NCI-H1417 (cell line): Measurements from ENCODE around the gene NCKAP1.
"Not testable (repeated sequence)": the region's sequence is repeated elsewhere in the genome, so short reads cannot be mapped to it uniquely, and the experiment has no call there.

Experiments
- DNase-seq, 3 experiments: peaks; one replicate each; lab custom pipeline; 2025; lab: John Stamatoyannopoulos, UW

The NCKAP1 gene

DNA sequence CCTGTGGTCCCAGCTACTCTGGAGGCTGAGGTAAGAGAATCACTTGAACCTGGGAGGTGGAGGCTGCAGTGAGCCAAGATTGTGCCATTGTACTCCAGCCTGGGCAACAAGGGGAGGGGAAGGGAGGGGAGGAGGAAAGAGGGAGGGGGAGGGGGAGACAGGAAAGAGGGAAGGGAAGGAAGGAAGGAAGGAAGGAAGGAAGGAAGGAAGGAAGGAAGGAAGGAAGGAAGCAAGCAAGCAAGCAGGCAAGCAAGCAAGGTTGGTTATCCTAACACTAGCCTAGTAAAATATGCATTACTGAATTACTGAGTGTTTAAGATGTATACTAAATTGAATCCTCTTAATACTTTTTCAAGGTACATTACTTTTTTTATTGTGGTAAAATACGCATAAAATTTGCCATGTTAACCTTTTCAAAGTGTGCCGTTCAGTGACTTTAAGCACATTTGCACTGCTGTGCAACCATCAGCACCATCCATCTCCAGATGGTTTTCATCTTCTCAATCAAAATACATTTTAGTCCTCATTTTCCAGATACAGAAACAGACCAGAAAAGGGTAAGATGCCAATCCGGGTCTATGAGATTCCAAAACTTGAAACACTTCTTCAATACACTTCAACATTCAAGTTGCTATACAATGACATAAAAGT lies 28.9 kb downstream of the NCKAP1 start:
- DNase-seq, result no peak

- peak in 1 of 3 experiments; percentile 73 for DNase-seq
Measured at GRCh38 chr2:183001948-183002347, 36.3 kb downstream of the NCKAP1 start.

DNA sequence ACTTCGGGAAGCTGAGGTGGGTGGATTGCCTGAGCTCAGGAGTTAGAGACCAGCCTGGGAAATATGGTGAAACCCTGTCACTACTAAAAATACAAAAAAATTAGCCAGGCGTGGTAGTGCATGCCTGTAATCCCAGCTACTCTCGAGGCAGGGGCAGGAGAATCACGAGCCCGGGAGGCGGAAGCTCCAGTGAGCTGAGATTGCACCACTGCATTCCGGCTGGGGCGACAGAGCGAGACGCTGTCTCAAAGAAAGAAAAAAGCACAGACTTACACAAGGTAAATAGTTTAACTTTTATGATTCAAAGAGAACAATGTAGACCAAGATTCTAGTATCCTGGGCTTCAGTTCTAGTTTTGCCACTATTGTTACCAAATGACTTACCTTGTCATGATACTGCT lies 37.4 kb downstream of the NCKAP1 start:
- no peak for DNase-seq

DNA sequence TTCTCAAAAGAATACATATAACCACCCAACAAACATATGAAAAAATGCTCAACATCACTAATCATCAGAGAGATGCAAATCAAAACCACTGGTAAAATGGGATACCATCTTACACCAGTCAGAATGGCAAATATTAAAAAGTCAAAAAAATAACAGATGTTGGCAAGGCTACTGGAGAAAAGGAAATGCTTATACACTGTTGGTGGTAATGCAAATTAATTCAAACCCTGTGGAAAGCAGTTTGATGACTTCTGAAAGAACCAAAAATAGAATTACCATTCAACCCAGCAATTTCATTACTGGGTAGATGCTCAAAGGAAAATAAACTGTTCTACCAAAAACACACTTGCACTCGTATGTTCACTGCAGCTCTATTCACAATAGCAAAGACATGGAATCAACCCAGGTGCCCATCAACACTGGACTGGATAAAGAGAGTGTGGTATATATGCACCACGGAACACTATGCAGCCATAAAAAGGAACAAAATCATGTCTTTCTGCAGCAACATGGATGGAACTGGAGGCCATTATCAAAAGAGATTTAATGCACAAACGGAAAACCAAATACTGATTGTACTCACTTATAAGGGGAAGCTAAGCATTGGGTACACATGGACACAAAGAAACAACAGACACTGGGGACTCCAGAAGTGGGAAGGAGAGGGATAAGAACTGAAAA lies 38.8 kb downstream of the NCKAP1 start:
- no peak for DNase-seq

GRCh38 chr2:182994228-182994912 lies 43.9 kb downstream of the NCKAP1 start:
- DNase-seq, result no peak

DNA sequence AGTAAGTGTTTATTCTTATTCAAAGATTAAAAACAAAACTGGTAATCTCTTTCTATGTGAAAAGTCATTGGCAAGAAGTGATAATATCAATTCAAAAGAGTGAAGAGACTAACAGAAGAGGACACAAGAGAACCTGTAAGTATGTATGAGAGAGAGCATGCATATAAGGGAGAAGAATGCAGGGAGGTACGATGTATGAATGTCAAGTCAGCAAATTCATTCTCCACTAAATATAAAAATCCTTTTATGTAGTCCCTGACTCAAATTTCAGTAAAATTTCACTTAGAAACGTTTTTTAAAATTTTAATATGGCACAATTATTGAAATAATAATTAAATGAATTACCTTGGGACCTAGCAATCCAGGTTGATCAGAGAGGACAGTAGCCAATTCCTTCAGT lies 55.3 kb downstream of the NCKAP1 start:
- DNase-seq, result no peak

- DNase-seq, result not testable (repeated sequence)
Measured at GRCh38 chr2:182981475-182981874, 56.8 kb downstream of the NCKAP1 start.

DNA sequence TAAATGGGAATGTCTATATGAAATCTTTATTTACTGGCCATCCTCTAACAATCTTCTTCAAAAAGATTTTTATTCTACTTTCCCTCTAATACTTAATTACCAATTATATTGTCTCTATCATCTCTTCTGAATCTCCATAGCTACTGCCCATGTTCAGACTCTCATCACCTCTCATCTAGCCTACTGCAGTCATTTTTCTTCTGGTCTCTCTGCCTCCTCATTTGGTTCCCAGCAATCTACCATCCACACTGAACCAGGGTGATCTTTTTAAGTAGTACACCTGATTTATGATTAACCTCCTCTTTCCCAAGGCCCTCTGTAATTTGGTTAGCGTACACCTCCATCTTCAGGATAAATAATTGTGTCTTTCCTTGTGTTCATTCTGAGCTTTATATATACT lies 57.6 kb downstream of the NCKAP1 start:
- no peak for DNase-seq

DNA sequence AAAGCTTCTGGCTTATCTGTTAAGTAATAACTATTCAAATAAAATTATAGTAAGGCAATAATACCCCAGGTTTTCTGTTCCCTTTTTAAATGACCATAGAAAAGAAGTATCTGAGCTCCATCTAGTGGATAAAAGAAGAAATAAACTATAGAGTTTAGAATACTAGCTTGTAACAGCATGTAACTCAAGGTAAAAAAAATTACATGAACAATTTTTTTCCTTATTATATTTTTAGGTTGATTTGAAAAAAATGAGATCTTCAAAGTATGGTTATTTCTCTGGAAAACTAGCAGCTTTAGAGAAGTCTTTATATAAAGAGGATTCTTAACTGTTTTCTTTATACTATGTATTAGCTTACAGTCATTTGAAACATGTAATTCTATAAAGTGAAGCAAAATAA lies 58.1 kb downstream of the NCKAP1 start:
- DNase-seq, result peak in 2 of 3 experiments; percentile 29 to 62

DNA sequence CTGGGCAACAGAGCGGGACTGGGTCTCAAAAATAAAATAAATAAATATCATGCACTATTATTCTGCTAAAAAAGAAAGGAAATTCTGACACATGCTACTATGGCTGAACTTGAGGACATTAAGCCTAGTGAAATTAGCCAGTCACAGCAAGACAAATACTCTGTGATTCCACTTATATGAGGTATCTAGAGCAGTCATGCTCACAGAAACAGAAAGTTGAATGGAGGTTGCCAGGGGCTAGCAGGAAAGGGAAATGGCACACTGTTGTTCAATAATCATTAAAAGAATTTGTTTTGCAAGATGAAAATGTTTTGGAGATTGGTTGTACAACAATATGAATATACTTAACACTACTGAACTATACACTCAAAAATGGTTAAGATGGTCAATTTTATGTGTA lies 60.8 kb downstream of the NCKAP1 start:
- DNase-seq, result no peak

DNA sequence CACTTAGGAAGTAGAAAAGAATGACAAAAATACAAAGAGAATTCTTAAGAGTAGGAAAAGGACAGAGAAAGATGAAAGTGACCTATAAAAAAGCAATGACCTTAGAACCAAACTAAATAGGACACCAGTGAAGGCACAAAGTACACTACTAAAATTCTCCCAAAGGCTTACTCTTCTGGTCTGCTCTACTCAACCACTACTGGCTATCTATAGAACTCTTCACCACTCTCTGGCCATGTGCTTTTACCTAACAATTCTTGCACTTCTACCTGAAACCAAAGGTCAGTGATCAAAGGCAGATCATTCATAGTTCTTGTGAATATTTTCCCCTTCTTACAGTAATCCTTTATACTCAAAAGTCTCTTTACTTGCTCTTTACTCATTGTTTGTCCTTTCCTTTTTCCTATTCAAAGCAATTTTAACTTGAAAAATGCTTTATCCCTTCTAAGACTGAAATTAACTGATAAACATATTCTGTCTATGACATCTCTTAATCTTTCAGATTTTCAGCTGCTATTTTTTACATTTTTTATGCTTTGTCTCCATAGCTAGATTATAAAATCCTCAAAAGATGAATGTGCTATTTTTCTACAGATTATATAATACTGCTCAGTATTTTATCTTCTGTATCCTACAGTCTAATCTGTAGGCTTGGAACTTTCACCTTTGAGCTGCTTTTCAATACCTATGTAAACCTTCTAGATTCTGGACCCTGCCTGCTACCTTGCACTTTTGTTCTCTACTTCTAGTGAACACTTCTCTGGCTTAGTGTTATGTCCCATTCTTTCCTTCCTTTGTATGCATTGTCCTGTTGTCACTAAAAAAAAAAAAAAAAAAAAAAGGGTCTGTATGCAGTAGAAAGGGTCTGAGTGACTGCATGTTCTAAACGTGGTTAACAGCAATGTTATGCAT lies 64.6 kb downstream of the NCKAP1 start:
- no peak for DNase-seq

DNA sequence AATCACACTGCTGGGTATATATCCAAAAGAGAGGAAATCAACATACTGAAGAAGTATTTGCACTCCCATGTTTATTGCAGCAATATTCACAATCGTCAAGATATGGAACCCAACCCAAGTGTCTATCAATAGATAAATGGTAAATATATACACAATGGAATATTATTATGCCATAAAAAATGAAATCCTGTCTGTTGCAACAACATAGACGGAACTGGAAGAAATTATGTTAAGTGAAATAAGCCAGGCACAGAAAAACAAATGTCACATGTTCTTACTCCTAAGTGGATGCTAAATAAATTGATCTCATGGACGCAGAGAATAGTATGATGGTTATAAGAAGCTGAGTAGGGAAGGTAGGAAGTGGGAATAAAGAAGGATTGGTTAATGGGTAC lies 65.7 kb downstream of the NCKAP1 start:
- no peak for DNase-seq

DNA sequence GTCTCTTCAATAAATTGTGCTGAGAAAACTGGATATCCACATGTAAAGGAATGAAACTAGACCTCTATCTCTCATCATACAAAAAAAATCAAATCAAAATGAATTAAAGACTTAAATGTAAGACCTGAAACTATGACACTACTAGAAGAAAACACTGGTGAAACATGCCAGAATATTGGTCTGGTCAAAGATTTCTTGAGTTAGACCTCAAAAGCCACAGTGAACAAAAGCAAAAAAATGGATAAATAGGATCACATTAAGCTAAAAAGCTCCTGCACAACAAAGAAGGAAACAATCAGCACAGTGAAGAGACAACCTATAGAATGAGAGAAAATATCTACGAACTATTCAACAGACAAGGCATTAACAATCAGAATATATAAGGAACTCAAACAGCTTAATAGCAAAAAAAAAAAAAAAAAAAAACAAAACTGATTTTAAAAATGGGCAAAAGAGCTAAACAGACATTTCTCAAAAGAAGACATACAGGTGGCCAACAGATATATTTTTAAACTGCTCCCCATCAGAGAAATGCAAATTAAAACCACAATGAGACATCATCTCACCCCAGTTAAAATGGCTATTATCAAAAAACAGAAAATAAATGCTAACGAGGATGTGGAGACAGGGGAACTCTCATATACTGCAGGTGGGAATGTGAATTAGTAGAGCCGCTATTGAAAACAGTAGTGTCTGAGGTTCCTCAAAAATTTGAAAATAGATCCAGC lies 66.3 kb downstream of the NCKAP1 start:
- DNase-seq, result no peak

DNA sequence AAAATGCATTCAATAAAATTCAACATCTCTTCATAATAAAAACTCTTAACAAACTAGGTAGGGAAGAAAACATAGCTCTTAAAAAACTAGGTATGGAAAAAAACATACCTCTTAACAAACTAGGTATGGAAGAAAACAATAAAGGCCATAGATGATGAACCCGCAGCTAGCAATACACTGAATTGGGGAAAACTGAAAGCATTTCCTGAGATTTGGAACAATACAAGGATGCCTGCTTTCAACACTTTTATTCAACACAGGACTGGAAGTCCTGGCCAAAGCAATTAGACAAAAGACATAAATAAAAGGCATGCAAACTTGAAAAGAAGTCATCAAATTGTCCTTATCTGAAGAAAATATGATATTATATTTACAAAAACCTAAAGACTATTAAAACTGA lies 67.8 kb downstream of the NCKAP1 start:
- no peak for DNase-seq

DNA sequence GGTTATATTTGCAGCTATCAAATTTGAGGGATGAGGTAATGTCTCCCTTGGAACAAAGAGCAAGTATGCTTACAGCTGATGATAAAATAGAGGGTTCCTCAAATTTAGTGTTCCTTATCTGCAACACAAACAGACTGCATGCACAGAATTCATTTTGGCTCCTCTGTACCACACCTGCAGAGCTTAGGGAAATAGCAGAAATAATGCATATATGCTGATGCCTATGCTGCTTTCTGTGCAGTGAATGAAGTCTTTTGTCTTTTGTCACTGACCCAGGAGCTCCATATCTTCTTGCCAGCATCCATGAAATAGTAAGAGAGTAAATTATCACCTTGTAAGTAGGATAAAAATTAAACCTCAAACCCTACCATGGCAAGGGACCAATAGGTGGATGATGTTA lies 69.8 kb downstream of the NCKAP1 start:
- no peak for DNase-seq

DNA sequence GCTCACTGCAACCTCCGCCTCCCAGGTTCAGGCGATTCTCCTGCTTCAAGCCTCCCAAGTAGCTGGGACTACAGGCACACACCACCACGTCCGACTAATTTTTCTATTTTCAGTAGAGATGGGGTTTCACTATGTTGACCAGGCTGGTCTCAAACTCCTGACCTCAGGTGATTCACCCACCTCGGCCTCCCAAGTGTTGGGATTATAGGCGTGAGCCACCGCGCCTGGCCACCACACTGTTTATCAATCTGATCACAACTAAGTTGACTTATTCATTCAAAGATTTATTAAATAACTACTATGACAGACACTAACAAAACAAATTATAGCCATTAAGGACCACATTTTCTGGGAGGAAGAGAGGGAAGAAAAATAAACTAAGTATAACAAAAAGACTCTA lies 71.9 kb downstream of the NCKAP1 start:
- DNase-seq, result not testable (repeated sequence)

DNA sequence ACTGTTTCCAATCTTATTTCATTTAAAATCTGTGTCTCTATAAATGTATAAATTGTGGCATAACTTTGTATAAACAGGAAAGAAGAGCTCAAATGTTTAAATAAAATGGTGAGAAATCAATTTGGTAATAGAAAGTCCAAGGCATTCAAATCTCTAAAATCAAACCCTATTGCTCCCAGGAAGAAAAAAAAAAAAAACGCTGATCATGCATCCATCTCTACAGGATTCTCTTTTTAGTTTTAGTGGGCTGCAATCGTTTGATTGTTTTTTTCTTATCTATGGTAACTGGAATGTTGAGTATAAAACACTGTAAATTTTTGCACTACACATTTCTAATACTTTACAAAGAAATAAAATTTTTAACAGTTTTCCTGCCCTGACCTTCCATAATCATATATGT lies 75.6 kb downstream of the NCKAP1 start:
- DNase-seq, result no peak

GRCh38 chr2:182960869-182961268 lies 77.4 kb downstream of the NCKAP1 start:
- not testable (repeated sequence) for DNase-seq

DNA sequence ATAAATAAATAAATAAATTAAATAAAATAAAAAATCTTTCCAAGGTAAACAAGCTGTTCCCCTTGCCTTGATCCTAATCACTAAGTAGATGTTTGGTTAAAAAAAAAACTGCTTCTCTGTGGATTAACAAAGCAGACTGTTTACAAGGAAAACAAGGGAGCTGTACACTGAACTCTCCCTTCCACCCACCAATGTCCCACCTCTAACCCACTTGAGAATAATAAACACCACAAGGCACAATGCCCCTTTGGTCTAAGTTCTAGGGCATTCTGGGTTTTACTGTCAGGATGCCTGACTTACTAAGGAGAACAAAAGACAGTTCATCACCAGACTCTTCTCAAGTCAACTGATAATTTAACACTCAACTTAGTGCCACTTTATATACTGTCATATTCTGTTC lies 83.5 kb downstream of the NCKAP1 start:
- DNase-seq, result no peak

DNA sequence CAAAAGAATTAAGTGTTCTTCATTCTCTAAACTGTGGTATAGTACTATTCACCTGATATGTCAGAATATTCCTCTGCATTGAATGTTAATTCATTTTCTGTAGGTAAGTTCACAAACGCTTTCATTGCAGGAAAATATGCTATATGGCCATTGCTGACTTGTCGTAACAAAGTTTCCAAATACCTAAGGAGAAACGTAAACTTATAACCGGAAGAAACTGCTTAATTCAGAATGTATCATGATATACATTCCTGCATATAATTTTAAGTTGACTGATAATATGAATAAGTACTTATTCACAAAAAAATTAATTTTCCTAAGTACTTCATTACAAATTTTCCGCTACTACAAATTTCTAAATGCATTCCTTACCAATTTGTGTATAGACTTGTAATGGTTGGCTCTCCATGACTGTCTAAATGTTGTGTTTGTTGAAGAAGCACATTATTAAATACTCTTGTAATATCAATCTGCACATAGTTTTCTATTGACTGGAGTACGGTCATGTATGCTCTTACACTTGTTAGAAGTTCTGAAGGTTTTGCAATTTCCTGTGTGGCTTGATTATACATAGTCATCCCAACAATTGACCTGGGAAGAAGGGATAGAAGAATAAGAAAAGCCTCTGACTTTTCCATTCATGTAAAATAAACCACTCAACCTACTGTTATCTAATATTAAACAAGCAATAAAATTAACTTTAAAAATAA lies 85.4 kb downstream of the NCKAP1 start:
- peak in 1 of 3 experiments; percentile 5 for DNase-seq
